ENCODE measurements around the gene ADGRV1.

The ADGRV1 gene

DNA sequence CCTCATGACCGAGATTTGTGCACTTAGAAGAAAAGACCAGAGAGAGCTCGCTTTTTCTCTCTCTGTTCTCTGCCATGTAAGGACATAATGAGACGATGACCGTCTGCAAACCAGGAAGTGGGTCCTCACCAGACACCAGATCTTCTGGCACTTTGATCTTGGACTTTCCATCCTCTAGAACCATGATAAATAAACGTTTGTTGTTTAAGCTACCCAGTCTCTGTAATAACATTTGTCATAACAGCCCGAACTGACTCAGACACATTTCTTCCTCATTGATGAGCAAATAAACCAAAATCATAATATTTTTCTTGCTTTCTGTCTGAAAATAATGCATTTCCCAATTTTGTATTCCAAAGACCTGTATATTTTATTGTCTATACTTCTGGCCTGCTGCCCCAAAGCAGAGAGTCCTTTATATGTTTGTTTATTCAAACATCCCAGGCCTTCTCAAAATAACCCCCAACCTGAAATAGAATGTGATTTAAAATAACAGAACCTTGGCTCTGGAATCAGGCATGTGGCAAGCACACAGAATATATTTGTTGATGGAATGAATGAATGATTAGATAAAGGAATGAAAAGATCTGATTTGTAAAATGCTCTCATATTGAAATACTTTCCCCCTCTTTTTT, 396.5 kb downstream of the ADGRV1 start:
- no peak for DNase-seq (ENCODE audit: low read depth, low spot score)
- Histone ChIP-seq H3K27me3 (ENCODE audit: insufficient read depth, insufficient read length) (no peaks in the 10 kb centered on the region), H3K9me3 (ENCODE audit: insufficient read depth, low read length) (no peaks in the 10 kb centered on the region), H3K9ac (ENCODE audit: insufficient read length, low read depth) (no peak overlapping the region), H3K4me1 (ENCODE audit: insufficient read depth, insufficient read length) (no peaks in the 10 kb centered on the region), H3K4me3 (ENCODE audit: insufficient read length, low read depth) (no peak overlapping the region), H3K36me3 (ENCODE audit: insufficient read depth, insufficient read length, low read length) (no peaks in the 10 kb centered on the region)
- TF ChIP-seq YY1 (IDR thresholded peaks at IDR 0.05; ENCODE audit: insufficient read depth, insufficient read length) (no peak), SUZ12 (IDR thresholded peaks at IDR 0.05; ENCODE audit: extremely low read depth, insufficient read depth, insufficient read length) (no peak), ZNF274 (IDR thresholded peaks at IDR 0.05; ENCODE audit: low read depth, low read length) (no peak)

DNA sequence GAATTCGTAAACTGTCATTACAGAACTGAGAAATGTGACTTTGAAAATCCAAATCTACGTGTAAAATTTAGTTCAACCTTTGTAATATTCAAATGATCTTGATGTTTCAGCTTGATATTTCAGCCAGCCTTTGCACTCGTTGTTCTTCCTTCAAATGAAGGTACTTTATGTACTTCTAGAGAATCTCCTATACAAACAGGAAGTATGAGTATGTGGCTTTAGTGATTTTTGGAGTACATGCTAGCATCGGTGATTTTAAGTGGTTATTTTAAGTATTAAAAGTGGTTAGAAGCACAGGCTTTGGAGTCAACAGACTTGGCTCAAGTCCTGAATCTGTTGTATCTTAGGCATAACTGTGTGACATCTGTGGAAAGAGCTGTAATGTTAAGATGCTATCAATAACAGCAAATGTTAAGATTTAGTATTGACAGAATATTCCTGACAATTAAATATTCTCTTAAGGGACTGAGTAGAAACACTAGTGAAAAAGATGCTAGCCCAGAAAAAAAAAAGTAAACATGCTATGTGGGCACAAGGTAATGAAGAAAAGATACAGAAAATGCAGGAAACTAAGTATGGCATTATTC, 398.0 kb downstream of the ADGRV1 start:
- Histone ChIP-seq H3K27me3 (ENCODE audit: insufficient read depth, insufficient read length) (no peaks in the 10 kb centered on the region), H3K36me3 (ENCODE audit: insufficient read depth, insufficient read length, low read length) (no peaks in the 10 kb centered on the region), H3K9me3 (ENCODE audit: insufficient read depth, low read length) (no peaks in the 10 kb centered on the region), H3K4me1 (ENCODE audit: insufficient read depth, insufficient read length) (no peaks in the 10 kb centered on the region), H3K9ac (ENCODE audit: insufficient read length, low read depth) (no peak overlapping the region), H3K4me3 (ENCODE audit: insufficient read length, low read depth) (no peak overlapping the region)
- no peak for TF ChIP-seq ZNF274 (IDR thresholded peaks at IDR 0.05; ENCODE audit: low read depth, low read length)
- TF ChIP-seq YY1 (IDR thresholded peaks at IDR 0.05; ENCODE audit: insufficient read depth, insufficient read length), result no peak
- no peak for TF ChIP-seq SUZ12 (IDR thresholded peaks at IDR 0.05; ENCODE audit: extremely low read depth, insufficient read depth, insufficient read length)
- no peak for DNase-seq (ENCODE audit: low read depth, low spot score)

DNA sequence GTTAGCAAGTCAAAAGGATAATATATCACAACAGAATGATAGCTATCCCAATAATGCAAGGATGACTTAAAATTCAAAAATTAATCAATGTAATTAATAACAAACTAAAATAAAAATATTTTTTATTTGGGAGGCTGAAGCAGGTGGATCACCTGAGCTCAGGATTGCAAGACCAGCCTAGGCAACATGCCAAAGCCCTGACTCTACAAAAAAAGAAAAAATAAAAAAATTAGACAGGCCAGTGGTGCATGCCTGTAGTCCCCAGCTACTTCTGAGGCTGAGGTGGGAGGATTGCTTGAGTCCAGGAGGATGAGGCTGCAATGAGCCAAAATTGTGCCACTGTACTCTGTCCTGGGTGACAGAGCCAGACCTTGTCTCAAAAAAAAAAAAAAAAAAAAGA, 399.3 kb downstream of the ADGRV1 start:
- Histone ChIP-seq H3K9ac (ENCODE audit: insufficient read length, low read depth) (no peak overlapping the region), H3K27me3 (ENCODE audit: insufficient read depth, insufficient read length) (no peaks in the 10 kb centered on the region)

DNA sequence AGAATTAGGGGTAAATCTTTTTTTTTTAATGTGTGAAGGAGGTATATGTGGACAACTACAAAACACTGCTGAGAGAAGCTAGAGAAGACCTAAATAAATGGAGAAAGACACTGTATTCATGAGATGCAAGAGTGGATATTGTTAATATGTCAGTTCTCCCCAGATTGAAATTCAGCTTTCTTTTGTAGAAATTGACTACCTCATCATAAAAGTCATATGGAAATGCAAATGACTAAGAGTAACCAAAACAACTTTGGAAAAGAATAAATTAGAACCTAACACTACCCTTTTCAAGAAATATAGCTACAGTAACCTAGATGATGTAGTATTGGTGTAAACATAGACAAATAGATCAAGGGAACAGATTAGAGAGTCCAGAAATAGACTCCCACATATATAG, 400.7 kb downstream of the ADGRV1 start:
- H3K27me3 ChIP-seq (ENCODE audit: insufficient read depth, insufficient read length), result no peaks in the 10 kb centered on the region
- no peak for DNase-seq (ENCODE audit: low read depth, low spot score)
- no peaks in the 10 kb centered on the region for H3K9me3 ChIP-seq (ENCODE audit: insufficient read depth, low read length)
- no peak overlapping the region for H3K9ac ChIP-seq (ENCODE audit: insufficient read length, low read depth)
- H3K4me1 ChIP-seq (ENCODE audit: insufficient read depth, insufficient read length), result no peaks in the 10 kb centered on the region
- no peak for TF ChIP-seq YY1 (IDR thresholded peaks at IDR 0.05; ENCODE audit: insufficient read depth, insufficient read length)
- no peak overlapping the region for H3K4me3 ChIP-seq (ENCODE audit: insufficient read length, low read depth)
- no peaks in the 10 kb centered on the region for H3K36me3 ChIP-seq (ENCODE audit: insufficient read depth, insufficient read length, low read length)

More for the DNA sequence above, 399.3 kb downstream of the ADGRV1 start:
- Histone ChIP-seq H3K4me3 (ENCODE audit: insufficient read length, low read depth) (no peak overlapping the region), H3K9me3 (ENCODE audit: insufficient read depth, low read length) (no peaks in the 10 kb centered on the region), H3K4me1 (ENCODE audit: insufficient read depth, insufficient read length) (no peaks in the 10 kb centered on the region), H3K36me3 (ENCODE audit: insufficient read depth, insufficient read length, low read length) (no peaks in the 10 kb centered on the region)
- no peak for TF ChIP-seq YY1 (IDR thresholded peaks at IDR 0.05; ENCODE audit: insufficient read depth, insufficient read length)
- DNase-seq (ENCODE audit: low read depth, low spot score), result no peak

DNA sequence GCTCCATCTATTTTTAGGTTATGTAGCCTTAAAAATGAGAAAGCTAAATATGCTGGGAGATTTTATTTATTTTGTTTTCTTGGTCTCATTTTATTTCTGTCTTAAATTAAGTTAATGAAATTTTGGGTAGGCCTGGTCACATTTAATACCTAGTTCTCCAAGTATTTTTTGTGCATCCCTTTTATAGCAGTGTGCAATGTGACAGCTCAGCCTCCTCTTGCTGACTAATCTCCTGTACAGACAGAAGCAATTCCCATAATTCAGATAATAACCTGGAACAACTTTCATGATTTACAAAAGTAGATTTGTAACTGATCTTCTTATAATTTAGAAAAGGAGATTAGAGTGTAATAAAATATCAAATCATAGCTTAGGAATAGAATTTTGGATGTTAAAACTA, 403.9 kb downstream of the ADGRV1 start:
- TF ChIP-seq SUZ12 (IDR thresholded peaks at IDR 0.05; ENCODE audit: extremely low read depth, insufficient read depth, insufficient read length) (no peak), YY1 (IDR thresholded peaks at IDR 0.05; ENCODE audit: insufficient read depth, insufficient read length) (no peak), ZNF274 (IDR thresholded peaks at IDR 0.05; ENCODE audit: low read depth, low read length) (no peak)
- H3K27me3 ChIP-seq (ENCODE audit: insufficient read depth, insufficient read length), result no peaks in the 10 kb centered on the region
- no peak for DNase-seq (ENCODE audit: low read depth, low spot score)
- H3K36me3 ChIP-seq (ENCODE audit: insufficient read depth, insufficient read length, low read length), result no peaks in the 10 kb centered on the region
- no peak overlapping the region for H3K4me3 ChIP-seq (ENCODE audit: insufficient read length, low read depth)
- no peak overlapping the region for H3K9ac ChIP-seq (ENCODE audit: insufficient read length, low read depth)
- no peaks in the 10 kb centered on the region for H3K9me3 ChIP-seq (ENCODE audit: insufficient read depth, low read length)
- no peaks in the 10 kb centered on the region for H3K4me1 ChIP-seq (ENCODE audit: insufficient read depth, insufficient read length)

DNA sequence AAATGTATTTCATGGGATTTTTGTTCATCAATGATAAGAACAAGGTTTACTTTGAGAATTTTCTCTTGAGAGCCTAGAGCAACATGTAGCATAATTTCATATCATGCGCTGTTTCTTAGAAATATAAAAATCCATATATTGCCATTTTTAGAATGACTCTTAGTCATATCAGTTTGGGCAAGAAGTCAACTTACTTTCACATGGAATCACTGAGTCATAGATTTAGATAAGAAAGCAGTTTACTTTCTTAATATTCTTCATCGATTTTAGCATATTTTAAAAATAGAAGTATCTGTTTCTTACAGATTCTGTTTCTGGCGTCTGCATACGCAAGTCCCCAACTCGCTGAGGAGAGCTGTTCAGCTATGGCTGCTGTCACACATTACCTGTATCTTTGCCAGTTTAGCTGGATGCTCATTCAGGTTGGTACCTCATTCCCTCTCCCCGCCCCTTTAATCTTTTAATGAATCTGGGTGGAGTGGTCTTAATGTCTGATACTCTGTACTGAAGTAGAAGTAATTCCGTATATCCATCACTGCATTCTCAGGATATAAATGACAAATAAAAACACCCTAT, 406.6 kb downstream of the ADGRV1 start:
- Histone ChIP-seq H3K4me1 (ENCODE audit: insufficient read depth, insufficient read length) (no peaks in the 10 kb centered on the region), H3K9me3 (ENCODE audit: insufficient read depth, low read length) (peaks cover 11% of the 10 kb centered on the region), H3K36me3 (ENCODE audit: insufficient read depth, insufficient read length, low read length) (no peaks in the 10 kb centered on the region), H3K4me3 (ENCODE audit: insufficient read length, low read depth) (no peak overlapping the region), H3K27me3 (ENCODE audit: insufficient read depth, insufficient read length) (no peaks in the 10 kb centered on the region), H3K9ac (ENCODE audit: insufficient read length, low read depth) (no peak overlapping the region)
- TF ChIP-seq YY1 (IDR thresholded peaks at IDR 0.05; ENCODE audit: insufficient read depth, insufficient read length) (no peak), ZNF274 (IDR thresholded peaks at IDR 0.05; ENCODE audit: low read depth, low read length) (no peak), SUZ12 (IDR thresholded peaks at IDR 0.05; ENCODE audit: extremely low read depth, insufficient read depth, insufficient read length) (no peak)
- no peak for DNase-seq (ENCODE audit: low read depth, low spot score)

DNA sequence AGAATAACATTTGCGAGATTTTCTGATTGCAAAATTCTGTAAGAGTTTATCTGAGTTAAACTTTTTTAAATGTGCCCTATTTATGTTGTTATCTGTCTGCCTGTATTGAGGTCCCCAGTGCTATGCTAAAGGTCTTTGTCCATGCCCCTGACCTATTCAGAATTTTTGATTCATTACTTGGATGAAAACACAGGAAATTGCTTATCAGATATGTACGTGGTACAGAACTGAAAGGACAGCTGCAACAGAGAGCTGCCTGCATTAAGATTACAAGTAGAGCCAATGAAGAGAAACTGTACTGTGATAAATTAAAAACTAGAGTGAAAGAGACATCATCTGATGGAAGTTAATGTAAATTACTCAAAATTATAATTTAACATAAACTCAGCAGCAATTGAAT, 408.8 kb downstream of the ADGRV1 start:
- Histone ChIP-seq H3K36me3 (ENCODE audit: insufficient read depth, insufficient read length, low read length) (no peaks in the 10 kb centered on the region), H3K9ac (ENCODE audit: insufficient read length, low read depth) (no peak overlapping the region), H3K4me3 (ENCODE audit: insufficient read length, low read depth) (no peak overlapping the region), H3K27me3 (ENCODE audit: insufficient read depth, insufficient read length) (no peaks in the 10 kb centered on the region), H3K9me3 (ENCODE audit: insufficient read depth, low read length) (peaks cover 11% of the 10 kb centered on the region), H3K4me1 (ENCODE audit: insufficient read depth, insufficient read length) (no peaks in the 10 kb centered on the region)
- TF ChIP-seq YY1 (IDR thresholded peaks at IDR 0.05; ENCODE audit: insufficient read depth, insufficient read length) (no peak), SUZ12 (IDR thresholded peaks at IDR 0.05; ENCODE audit: extremely low read depth, insufficient read depth, insufficient read length) (no peak), ZNF274 (IDR thresholded peaks at IDR 0.05; ENCODE audit: low read depth, low read length) (no peak)
- DNase-seq (ENCODE audit: low read depth, low spot score), result no peak
